ENCODE measurements around the gene GNAQ. TPM values are rescaled to one million over a fixed set of nuclear protein-coding genes. Genes with fewer than 3 reads are reported as not detected.

Gene GNAQ
- total RNA-seq, 1 experiment from 2014 or later, result 0.51 TPM

GRCh38 chr9:77779010-77779409 lies 252.6 kb downstream of the GNAQ start:
- Histone ChIP-seq H4K20me1 (ENCODE audit: low read length) (no peaks in the 10 kb centered on the region), H3K36me3 (ENCODE audit: low read depth, low read length) (no peaks in the 10 kb centered on the region), H3K9me2 (replicated peaks; ENCODE audit: low read length) (no peaks in the 10 kb centered on the region), H3K79me2 (ENCODE audit: low read length) (no peaks in the 10 kb centered on the region), H3K27me3 (ENCODE audit: low read length) (no peaks in the 10 kb centered on the region), H3K9me3 (ENCODE audit: low read length) (no peaks in the 10 kb centered on the region), H3K4me2 (ENCODE audit: low read length) (no peak overlapping the region), H3K27ac (ENCODE audit: low read length) (no peak overlapping the region), H3K4me1 (ENCODE audit: insufficient read depth, low read length) (no peaks in the 10 kb centered on the region), H3F3A (ENCODE audit: low read length, unreplicated experiment) (no peaks in the 10 kb centered on the region), H3K9ac (ENCODE audit: low read length) (no peak overlapping the region), H3K4me3 (ENCODE audit: low read length) (no peak overlapping the region), H2AFZ (ENCODE audit: low read length) (no peak overlapping the region)
- no peak for DNase-seq
- no TSS peak for BruUV-seq (replicated peaks)
- ATAC-seq, result no peak
- ChIA-PET POLR2A (ENCODE audit: unreplicated experiment) (no interaction called here), CTCF (interaction anchor here (0.6 kb wide), 1 partner anchor 322 kb away, joined by 8 read pairs; no protein-coding TSS in a partner anchor)
- TF ChIP-seq EZH2phosphoT487 (IDR thresholded peaks at IDR 0.05; ENCODE audit: borderline replicate concordance, low read length), result no peak
- intact Hi-C loops (cut with micrococcal nuclease), result no loop called here

- H3F3A ChIP-seq (ENCODE audit: low read length, unreplicated experiment), result no peaks in the 10 kb centered on the region
- H3K9ac ChIP-seq (ENCODE audit: low read length), result no peak overlapping the region
- no peak overlapping the region for H3K4me3 ChIP-seq (ENCODE audit: low read length)
- no peak overlapping the region for H3K4me2 ChIP-seq (ENCODE audit: low read length)
- H3K36me3 ChIP-seq (ENCODE audit: low read depth, low read length), result no peaks in the 10 kb centered on the region
- H4K20me1 ChIP-seq (ENCODE audit: low read length), result no peaks in the 10 kb centered on the region
- no peak overlapping the region for H3K27ac ChIP-seq (ENCODE audit: low read length)
- H3K27me3 ChIP-seq (ENCODE audit: low read length), result no peaks in the 10 kb centered on the region
- no peaks in the 10 kb centered on the region for H3K4me1 ChIP-seq (ENCODE audit: insufficient read depth, low read length)
- CTCF ChIA-PET, result no interaction called here
- intact Hi-C loops (cut with micrococcal nuclease), result no loop called here
- POLR2A ChIA-PET (ENCODE audit: unreplicated experiment), result no interaction called here
- TF ChIP-seq EZH2phosphoT487 (IDR thresholded peaks at IDR 0.05; ENCODE audit: borderline replicate concordance, low read length), result no peak
- no peak for TF ChIP-seq EZH2 (IDR thresholded peaks at IDR 0.05; ENCODE audit: low read length, unreplicated experiment)
- TF ChIP-seq CTCF (conservative IDR thresholded peaks at IDR 0.05; ENCODE audit: low read depth, low read length), result no peak
- no peak for ATAC-seq
- H3K79me2 ChIP-seq (ENCODE audit: low read length), result no peaks in the 10 kb centered on the region
- no peak overlapping the region for H2AFZ ChIP-seq (ENCODE audit: low read length)
- DNase-seq, result no peak
- no peaks in the 10 kb centered on the region for H3K9me2 ChIP-seq (replicated peaks; ENCODE audit: low read length)
- no peaks in the 10 kb centered on the region for H3K9me3 ChIP-seq (ENCODE audit: low read length)
- BruUV-seq (replicated peaks), result no TSS peak
Observed at GRCh38 chr9:77773381-77773780, 258.2 kb downstream of the GNAQ start.

- DNase-seq (no peak), ATAC-seq (no peak)
- Histone ChIP-seq H3K9ac (ENCODE audit: low read length) (no peak overlapping the region), H3K9me3 (ENCODE audit: low read length) (no peaks in the 10 kb centered on the region), H3K9me2 (replicated peaks; ENCODE audit: low read length) (no peaks in the 10 kb centered on the region), H3K4me2 (ENCODE audit: low read length) (no peak overlapping the region), H3K4me1 (ENCODE audit: insufficient read depth, low read length) (no peaks in the 10 kb centered on the region), H3K27me3 (ENCODE audit: low read length) (no peaks in the 10 kb centered on the region), H4K20me1 (ENCODE audit: low read length) (no peaks in the 10 kb centered on the region), H2AFZ (ENCODE audit: low read length) (no peak overlapping the region), H3K36me3 (ENCODE audit: low read depth, low read length) (no peaks in the 10 kb centered on the region), H3K27ac (ENCODE audit: low read length) (no peak overlapping the region), H3F3A (ENCODE audit: low read length, unreplicated experiment) (no peaks in the 10 kb centered on the region), H3K79me2 (ENCODE audit: low read length) (no peaks in the 10 kb centered on the region), H3K4me3 (ENCODE audit: low read length) (no peak overlapping the region)
- TF ChIP-seq EZH2phosphoT487 (IDR thresholded peaks at IDR 0.05; ENCODE audit: borderline replicate concordance, low read length), result no peak
- no peak for TF ChIP-seq CTCF (conservative IDR thresholded peaks at IDR 0.05; ENCODE audit: low read depth, low read length)
- no peak for TF ChIP-seq EZH2 (IDR thresholded peaks at IDR 0.05; ENCODE audit: low read length, unreplicated experiment)
- ChIA-PET CTCF (no interaction called here), POLR2A (ENCODE audit: unreplicated experiment) (no interaction called here)
- intact Hi-C loops (cut with micrococcal nuclease), result no loop called here
- BruUV-seq (replicated peaks), result no TSS peak
Observed at GRCh38 chr9:77772646-77773045, 259.0 kb downstream of the GNAQ start.
